ENCODE data around the gene RNF130. TPM values are rescaled to one million over a fixed set of nuclear protein-coding genes. Genes with fewer than 3 reads are reported as not detected.
"Not testable (repeated sequence)": the region's sequence is repeated elsewhere in the genome, so short reads cannot be mapped to it uniquely, and the experiment has no call there.

The RNF130 gene
- total RNA-seq, 1 donor from 2014 or later, result 85.6 TPM

DNA sequence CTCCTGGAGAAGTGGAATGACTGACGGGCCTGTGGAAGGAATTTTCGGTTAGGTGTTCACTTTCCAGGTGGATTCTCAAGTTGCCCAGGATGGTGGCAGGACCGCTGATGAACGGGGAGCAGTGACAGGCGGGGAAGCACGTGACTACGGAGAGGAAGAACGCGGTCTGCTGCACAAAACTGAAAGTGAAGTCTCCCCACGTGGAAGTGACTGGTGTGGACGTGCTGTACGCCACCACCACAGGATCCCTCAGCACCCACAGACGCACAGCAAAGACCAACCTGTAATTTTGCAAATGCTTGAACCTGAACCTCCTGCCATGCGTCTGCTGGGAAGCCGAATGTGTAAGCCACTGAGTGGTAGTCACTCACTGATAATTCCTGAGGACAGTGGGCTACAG, 51.4 kb downstream of the RNF130 start:
- DNase-seq (ENCODE audit: low spot score), result no peak

DNA sequence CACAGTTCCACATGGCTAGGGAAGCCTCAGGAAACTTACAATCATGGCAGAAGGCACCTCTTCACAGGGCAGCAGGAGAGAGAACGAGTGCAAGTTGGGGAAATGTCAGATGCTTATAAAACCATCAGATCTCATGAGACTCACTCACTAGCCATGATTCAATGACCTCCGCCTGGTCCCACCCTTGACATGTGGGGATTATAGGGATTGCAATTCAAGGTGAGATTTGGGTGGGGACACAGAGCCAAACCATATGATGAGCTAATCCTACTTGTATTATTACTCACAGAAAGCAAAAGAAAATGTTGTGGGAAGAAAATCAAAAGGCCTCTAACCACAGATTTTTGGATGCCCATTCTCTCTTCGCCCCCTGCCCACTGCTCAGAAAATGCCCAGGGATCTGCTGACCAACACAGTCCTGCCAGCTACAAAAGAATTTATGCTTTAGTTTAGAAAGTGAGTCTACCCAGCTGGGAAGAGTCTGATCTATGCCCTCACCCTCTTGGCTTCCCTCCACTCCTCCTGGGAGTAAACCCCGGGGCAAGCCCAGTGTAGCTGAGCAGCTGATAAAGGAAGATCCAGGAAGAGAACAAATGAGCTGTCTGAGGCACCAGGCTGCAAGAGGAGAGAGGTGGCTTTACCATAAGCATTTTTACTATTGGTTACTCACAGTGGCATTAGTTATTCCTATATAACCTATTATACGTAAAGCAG, 53.1 kb downstream of the RNF130 start:
- DNase-seq (ENCODE audit: low spot score), result no peak

DNA sequence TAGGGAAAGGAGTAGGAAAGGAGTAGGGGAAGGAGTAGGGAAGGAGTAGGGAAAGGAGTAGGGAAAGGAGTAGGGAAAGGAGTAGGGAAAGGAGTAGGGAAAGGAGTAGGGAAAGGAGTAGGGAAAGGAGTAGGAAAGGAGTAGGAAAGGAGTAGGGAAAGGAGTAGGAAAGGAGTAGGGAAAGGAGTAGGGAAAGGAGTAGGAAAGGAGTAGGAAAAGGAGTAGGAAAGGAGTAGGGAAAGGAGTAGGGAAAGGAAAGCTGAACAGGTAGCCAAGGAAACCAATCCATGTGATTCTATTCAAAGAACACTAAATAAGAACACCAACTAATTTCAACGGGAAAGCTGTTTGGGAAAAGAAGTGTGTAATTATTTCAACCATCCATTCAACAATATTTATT, 56.0 kb downstream of the RNF130 start:
- not testable (repeated sequence) for DNase-seq (ENCODE audit: low spot score)

DNA sequence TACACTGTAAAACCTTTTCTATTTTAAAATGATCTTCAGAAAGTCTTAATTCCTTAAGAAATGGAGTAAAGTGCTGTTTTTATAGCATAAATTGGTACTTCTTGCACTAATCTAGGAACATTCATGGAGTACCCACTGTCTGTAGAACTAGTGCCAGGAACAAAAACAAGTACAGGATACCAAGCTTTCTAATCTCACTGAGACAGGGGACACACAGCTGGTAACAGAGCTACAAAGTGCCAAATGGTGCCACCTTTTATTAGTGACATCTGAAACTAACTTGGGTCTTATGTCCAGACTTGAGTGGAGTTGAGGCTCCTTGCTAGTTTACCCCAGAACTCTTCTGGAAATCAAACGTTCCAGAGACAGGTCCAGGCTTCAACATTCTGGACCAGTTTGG, 57.9 kb downstream of the RNF130 start:
- DNase-seq (ENCODE audit: low spot score), result no peak

DNA sequence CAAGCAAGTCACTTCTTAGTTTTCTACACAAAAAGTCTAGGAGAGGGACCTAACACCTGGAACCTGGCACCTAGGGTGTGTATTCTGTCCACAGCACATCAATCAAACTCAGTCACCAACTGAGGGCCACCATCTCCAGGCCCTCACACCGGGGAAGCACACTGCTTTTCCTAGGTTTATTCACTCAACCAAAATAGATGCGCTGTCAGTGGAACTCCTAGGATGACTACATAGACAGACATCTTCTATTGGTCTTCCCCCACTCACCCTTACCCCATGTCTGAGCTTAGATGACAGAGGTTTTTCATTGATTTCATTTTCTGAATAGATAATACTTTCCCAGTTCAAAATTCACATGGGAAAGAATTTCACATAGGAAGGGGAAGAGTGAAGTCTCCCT, 59.2 kb downstream of the RNF130 start:
- DNase-seq (ENCODE audit: low spot score), result no peak

DNA sequence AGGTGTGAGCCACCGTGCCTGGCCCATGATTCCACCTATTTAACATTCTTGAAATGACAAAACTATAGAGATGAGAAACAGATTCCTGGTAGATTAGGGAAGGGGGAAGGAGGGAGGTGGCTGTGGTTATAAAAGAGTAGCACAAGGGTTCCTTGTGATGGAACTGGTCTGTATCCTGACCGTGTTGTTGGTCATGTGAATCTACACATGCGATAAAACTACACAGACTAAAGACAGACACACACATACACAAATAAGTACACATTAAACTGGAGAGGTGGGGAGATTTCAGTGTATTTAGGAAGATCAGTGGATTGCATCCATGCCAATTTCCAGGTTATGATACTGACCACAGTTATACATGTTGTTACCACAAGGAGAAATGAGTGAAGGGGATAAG, 60.9 kb downstream of the RNF130 start:
- no peak for DNase-seq (ENCODE audit: low spot score)

DNA sequence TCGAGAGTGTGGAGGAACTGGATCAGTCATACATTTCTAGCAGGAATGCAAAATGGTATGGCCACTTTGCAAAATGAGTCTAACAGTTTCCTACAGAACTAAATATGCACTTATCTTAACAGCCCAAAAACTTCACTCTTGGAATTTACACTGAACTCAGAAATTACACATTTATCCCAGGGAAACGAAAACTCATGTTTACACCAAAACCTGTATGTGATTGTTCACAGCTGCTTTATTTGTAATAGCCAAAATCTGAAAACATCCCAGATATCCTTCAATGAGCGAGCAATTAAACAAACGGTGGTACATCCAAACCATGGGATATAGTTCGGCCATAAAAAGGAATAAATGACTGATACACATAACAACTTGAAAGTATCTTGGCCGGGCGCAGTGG, 62.0 kb downstream of the RNF130 start:
- DNase-seq (ENCODE audit: low spot score), result no peak

DNA sequence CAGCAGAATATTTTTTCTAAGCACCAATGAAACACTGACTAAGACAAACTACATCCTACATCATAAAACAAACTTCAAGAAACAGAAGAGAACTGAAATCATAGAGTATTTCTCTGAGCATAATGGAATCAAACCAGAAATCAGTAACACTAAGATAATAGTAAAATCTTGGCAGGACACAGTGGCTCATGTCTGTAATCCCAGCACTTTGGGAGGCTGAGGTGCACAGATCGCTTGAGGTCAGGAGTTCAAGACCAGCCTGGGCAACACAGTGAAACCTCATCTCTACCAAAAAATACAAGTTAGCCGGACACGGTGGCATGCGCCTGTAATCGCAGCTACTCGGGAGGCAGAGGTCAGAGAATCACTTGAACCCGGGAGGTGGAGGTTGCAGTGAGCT, 63.1 kb downstream of the RNF130 start:
- DNase-seq (ENCODE audit: low spot score), result no peak

DNA sequence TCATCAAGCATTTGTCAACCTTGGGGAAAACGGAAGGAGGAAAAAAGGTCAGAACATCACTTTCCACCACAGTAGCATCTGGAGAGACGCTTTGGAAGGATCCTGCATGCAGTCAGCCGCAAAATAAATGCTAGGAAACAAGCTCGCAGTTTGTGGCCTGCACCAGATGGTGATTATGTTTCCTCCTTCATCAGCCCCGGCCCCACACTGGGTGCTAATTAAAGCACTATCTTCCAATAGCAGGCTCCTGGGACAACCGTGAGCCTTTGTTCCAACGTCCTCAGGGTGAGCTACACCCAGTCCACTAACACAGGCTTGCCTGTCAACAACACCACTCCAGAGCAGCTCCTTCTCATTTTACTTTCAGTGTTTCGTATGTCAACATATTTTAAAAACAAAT, 64.0 kb downstream of the RNF130 start:
- DNase-seq (ENCODE audit: low spot score), result no peak

DNA sequence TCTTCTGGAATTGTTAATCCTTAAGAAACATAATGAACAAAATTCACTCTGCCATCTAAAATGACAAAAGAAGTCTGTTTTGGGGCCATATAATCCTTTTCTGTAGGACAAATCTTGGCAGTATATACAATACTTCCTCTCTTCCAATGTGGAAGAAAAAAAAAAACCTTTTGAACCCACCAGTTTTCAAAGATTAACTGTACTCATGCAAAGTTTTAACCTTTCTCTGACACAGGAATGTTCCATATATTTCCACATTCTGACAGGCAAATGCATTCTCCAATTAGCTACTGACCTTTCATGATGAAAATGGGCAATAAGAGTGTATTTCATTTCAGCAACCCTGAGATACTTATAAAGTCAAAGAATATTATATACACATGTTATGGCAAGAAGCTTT, 65.4 kb downstream of the RNF130 start:
- no peak for DNase-seq (ENCODE audit: low spot score)

DNA sequence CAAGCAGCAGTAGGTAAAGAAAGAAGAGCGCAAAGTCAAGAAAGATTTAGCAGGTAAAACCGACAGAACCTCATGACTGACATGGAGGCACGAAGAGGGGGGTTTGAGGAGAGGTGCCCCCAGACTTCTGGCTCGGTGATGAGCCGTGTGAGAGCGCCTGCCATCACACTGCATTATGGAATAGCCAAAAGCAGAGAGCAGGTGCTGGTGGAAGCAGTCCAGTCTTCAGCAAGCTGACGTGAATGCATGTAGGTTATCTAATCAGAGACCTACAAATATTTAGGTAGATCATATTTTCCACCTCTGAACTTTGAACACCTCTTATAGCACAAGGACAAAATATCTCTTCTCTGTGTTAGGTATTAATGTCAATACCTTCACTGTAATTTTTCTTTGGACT, 68.4 kb downstream of the RNF130 start:
- no peak for DNase-seq (ENCODE audit: low spot score)

DNA sequence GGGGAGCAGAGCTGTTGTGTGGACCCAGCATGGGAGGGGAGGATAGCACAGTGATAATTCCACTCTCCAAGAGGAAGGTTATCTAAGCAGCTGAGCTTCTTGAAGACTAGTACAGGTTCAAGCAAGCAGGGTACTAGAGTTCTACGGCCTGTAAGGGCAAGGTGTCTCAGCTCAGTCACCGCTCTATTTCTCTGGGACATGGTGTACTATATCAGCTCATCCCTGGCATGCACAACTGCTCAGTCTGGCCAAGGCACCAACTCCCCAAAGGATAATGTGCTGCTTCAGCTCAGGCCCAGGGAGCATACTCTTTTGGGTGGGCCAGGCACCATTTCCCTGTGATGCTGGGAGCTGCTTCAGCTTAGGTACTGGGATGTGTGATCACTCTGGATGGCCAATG, 69.8 kb downstream of the RNF130 start:
- no peak for DNase-seq (ENCODE audit: low spot score)

DNA sequence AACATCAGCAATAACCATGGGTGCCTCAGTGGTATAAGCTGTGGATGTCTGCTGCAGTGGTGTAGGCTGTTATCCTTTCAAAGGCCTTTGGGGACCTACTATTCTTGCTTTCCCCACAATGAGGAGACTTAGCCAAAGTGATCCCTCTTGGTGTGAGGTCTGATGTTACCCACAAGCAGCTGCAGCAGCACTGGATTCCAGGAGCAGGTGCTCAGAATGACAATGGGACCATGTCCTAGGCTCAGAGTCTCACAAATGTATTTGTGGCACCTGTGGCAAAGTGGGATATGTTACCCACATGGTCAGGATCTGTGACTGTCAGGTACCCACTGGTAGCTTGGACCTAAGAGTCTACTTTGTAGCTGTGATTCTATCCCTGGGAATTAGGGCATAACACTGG, 70.4 kb downstream of the RNF130 start:
- DNase-seq (ENCODE audit: low spot score), result no peak

DNA sequence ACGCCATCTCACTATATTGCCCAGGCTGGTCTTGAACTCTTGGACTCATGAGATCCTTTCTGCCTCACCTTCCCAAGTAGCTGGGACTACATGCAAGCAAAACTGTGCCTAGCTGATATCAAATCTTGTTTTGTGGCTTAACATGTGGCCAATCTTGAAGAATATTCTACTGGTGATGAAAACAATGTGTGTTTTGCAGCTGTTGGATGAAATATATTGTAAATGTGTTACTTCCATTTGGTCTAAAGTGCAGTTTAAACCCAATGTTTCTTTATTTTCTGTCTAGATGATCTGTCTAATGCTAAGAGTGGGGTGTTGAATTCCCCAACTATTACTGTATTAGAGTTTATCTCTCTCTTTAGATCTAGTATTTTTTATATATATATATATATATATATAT, 73.1 kb downstream of the RNF130 start:
- DNase-seq (ENCODE audit: low spot score), result no peak

DNA sequence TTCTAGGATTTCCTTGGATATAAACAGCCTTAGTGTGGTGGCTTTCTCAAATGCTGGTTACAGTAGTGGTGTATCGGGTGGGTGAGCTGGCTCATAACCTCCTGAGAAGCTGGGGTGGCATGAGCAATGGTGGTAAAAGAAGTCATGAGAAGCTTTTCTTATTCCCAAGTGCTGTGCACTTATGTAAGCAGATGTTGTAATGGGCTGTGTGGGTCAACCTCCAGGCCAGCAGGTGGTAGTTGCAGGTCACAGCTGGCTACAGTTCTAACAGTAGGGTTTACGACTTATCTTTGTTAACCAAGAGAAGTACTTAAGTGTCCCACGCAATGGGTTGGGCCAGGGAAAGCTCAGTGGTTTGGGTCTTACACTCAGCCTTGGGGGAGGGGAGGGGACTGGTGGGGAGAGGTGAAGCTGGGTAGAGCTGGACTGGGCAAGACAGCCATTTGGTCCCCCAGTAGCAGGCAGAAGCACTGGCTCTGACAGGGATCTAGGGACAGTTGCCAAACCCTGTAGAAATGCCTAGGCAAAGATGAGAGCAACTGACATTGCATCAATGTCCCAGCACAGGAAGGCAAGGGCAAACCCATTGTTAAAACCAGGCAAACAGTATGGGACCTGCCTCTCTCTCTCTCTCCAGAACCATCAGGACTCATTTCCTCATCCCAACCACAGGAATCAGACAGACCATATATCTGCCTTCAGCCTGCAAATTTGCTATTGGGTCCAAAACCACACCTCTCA, 76.8 kb downstream of the RNF130 start:
- no peak for DNase-seq (ENCODE audit: low spot score)

DNA sequence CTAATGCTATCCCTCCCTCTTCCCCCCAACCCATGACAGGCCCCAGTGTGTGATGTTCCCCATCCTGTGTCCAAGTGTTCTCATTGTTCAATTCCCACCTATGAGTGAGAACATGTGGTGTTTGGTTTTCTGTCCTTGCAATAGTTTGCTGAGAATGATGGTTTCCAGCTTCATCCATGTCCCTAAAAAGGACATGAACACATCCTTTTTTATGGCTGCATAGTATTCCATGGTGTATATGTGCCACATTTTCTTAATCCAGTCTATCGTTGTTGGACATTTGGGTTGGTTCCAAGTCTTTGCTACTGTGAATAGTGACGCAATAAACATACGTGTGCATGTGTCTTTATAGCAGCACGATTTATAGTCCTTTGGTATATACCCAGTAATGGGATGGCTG, 78.7 kb downstream of the RNF130 start:
- not testable (repeated sequence) for DNase-seq (ENCODE audit: low spot score)

DNA sequence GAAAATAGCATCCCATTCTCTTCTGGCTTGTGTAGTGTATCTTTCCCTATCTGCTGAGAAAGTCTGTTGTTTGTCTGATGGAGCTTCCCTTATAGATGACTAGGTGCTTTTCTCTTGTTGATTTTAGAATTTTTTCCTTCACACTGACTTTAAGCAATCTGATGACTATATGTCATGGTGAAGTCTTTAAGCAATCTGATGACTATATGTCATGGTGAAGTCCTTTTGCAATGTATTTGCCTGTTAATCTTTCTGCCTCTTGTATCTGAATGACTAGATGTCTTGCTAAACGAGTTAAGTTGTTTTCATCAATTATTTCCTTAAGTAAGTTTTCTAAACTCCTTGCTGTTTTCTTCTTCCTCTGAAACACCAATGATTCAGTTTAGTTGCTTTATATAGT, 80.5 kb downstream of the RNF130 start:
- DNase-seq (ENCODE audit: low spot score), result no peak

DNA sequence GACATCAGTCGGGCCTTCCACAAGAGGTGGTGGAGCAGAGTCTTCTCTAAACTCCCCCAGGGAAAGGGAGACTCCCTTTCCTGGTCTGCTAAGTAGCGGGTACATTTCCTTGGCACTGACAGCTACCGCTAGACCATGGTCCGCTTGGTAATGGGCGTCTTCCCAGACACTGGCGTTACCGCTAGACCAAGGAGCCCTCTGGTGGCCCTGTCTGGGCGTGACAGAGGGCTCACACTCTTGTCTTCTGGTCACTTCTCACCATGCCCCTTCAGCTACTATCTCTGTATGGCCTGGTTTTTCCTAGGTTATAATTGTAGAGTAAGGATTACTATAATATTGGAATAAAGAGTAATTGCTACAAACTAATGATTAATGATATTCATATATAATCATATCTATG, 81.0 kb downstream of the RNF130 start:
- not testable (repeated sequence) for DNase-seq (ENCODE audit: low spot score)

DNA sequence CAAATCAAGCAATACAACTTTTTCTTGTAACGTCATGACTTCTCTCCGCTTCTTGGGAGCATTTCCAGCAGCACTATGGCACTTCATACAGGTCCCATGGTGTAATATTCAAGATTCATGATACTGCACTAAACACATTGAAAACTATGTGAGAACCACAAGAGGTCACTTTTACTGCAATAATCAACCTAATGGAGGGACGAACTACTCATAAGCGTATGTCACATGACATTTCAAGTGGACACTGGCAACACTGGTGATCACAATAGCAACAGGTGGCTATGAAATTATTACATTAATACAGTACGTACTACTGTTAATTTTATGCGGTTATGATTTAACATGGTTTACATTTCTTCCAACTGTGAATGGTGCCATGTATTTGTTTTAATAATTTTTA, 85.2 kb downstream of the RNF130 start:
- no peak for DNase-seq (ENCODE audit: low spot score)

DNA sequence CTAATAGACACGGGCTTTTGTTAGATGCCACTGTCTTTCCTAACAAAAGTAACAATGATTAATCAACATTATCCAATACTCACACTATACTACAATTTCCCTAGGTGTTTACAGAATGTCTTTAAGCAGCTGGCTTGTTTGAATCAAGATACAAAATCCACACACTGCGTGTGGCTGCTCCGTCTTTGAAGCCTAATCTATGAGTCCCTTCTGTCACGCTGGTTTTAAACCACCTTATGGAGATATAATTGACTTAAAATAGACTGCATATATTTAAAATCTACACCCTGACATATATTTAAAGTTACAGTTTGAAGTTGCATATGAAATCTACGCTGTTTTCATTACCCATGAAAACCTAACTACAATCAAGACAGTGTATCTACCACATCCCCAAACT, 89.9 kb downstream of the RNF130 start:
- DNase-seq (ENCODE audit: low spot score), result no peak

DNA sequence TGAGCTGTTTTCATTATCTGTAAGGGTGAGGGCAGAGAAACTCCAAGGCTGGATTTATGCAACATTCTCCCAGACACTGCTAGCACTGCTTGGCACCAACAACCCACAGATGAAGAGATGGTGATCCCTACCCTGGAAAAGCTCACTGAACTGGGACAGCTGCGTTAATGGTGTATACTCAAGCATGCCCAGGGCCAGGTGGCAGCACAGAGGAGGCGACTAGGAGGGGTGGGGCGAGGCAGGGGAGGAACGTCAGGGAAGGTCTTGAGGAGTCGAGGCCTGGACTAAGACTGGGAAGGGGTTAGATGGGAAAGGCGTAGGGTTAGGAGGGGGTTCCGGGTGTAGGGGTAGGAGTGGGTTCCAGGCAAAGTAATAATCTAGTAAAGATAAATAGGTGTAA, 90.8 kb downstream of the RNF130 start:
- DNase-seq (ENCODE audit: low spot score), result no peak

DNA sequence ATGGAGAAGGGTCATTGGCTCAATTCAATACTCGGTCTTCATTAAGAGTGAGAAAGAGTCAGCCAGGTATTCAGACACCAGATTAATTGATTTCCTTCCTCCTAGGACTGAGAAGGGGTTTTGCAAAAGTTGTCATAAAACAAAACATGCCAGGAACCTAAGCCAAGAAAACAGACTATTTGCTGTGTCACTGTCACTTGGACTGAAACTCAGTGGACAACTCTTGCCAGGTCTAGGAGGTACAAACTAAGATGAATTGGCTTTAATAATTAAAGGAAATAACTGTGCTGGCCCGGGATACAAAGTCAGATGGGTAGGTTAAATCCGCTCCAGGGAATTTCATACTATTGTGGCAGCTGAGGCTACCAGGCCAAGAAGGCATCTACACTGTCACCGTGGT, 92.8 kb downstream of the RNF130 start:
- no peak for DNase-seq (ENCODE audit: low spot score)

DNA sequence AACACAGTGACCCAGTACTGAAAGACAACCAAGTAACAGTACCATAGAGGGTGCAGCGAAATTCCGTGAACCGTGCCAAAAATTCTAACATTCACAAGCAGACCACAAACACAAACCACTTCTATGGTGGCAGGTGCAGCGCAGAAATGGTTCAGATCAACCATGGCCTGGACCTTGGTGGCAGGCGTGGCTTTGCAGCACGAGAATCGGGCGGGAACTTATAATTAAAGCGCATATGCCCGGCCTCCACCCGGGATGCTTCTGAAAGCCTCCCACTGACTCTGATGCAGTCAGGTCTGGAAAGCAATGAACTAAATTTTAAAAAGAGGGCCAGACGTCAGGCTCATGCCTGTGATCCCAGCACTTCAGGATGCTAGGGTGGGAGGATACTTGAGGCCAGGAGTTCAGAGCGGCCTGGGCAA, 95.8 kb downstream of the RNF130 start:
- no peak for DNase-seq (ENCODE audit: low spot score)
